H9 (cell line): ENCODE data around the gene EXD2. TPM values are rescaled to one million over a fixed set of nuclear protein-coding genes. Genes with fewer than 3 reads are reported as not detected.

ENCODE experiments used
- DNase-seq: peaks from one replicate; pipeline ENCODE4 v3.0.0-alpha.2; 2017
- H2AFZ ChIP-seq: one replicate; pipeline ENCODE4 v1.6.1; 2013; ENCODE audit warnings: mild to moderate bottlenecking, low read length, control low read depth, moderate library complexity
- H2AK5ac ChIP-seq: 2 replicates; pipeline ENCODE4 v1.6.1; 2013; ENCODE audit warnings: low read length, control low read depth, mixed read lengths; ENCODE audit not compliant: insufficient read length
- H2BK120ac ChIP-seq: one replicate; pipeline ENCODE4 v1.6.1; 2013; ENCODE audit warnings: low read depth, mild to moderate bottlenecking, low read length, control low read depth, inconsistent platforms; ENCODE audit not compliant: poor library complexity, severe bottlenecking
- H2BK12ac ChIP-seq: 2 replicates; pipeline ENCODE4 v1.6.1; 2013; ENCODE audit warnings: low read length, control low read depth, mixed read lengths, low read depth; ENCODE audit not compliant: insufficient read length
- H2BK15ac ChIP-seq: 2 replicates; pipeline ENCODE4 v1.6.1; 2013; ENCODE audit warnings: low read depth, low read length, control low read depth
- H2BK20ac ChIP-seq: one replicate; pipeline ENCODE4 v1.6.1; 2013; ENCODE audit warnings: low read depth, mild to moderate bottlenecking, low read length, control low read depth, inconsistent platforms; ENCODE audit not compliant: poor library complexity, severe bottlenecking
- H2BK5ac ChIP-seq: 2 replicates; pipeline ENCODE4 v1.6.1; 2013; ENCODE audit warnings: low read length, control low read depth, mixed read lengths; ENCODE audit not compliant: insufficient read length
- H3K14ac ChIP-seq: 2 replicates; pipeline ENCODE4 v1.6.1; 2013; ENCODE audit warnings: low read length, control low read depth; ENCODE audit not compliant: insufficient read depth
- H3K18ac ChIP-seq: 2 replicates; pipeline ENCODE4 v1.6.1; 2013; ENCODE audit warnings: low read depth, mild to moderate bottlenecking, mixed read lengths, low read length, control low read depth; ENCODE audit not compliant: insufficient read length
- H3K23ac ChIP-seq: 2 replicates; pipeline ENCODE4 v1.6.1; 2013; ENCODE audit warnings: low read length, control low read depth, mixed read lengths, low read depth; ENCODE audit not compliant: insufficient read length
- H3K23me2 ChIP-seq: 2 replicates; pipeline ENCODE4 v1.6.1; 2013; ENCODE audit warnings: low read depth, mild to moderate bottlenecking, mixed read lengths, low read length, control low read depth; ENCODE audit not compliant: insufficient read length, poor library complexity, severe bottlenecking
- H3K27ac ChIP-seq: 2 replicates; pipeline ENCODE4 v1.5.1; 2013; ENCODE audit warnings: low read length, control low read depth, mixed read lengths, low read depth; ENCODE audit not compliant: insufficient read length
- H3K27me3 ChIP-seq: 2 replicates; pipeline ENCODE4 v1.6.1; 2013; ENCODE audit warnings: low read length, control low read depth, inconsistent platforms; ENCODE audit not compliant: insufficient read depth
- H3K4ac ChIP-seq: 2 replicates; pipeline ENCODE4 v1.6.1; 2013; ENCODE audit warnings: low read depth, mild to moderate bottlenecking, control low read depth, inconsistent platforms, low read length, moderate library complexity
- H3K4me1 ChIP-seq: 2 replicates; pipeline ENCODE4 v1.6.1; 2013; ENCODE audit warnings: low read length, control low read depth, inconsistent platforms; ENCODE audit not compliant: insufficient read depth
- H3K4me2 ChIP-seq: 2 replicates; pipeline ENCODE4 v1.6.1; 2013; ENCODE audit warnings: low read length, control low read depth, mixed read lengths; ENCODE audit not compliant: insufficient read length, insufficient read depth
- H3K56ac ChIP-seq: 2 replicates; pipeline ENCODE4 v1.6.1; 2013; ENCODE audit warnings: low read depth, mild to moderate bottlenecking, mixed read lengths, low read length, control low read depth; ENCODE audit not compliant: insufficient read length
- H3K79me1 ChIP-seq: 2 replicates; pipeline ENCODE4 v1.6.1; 2013; ENCODE audit warnings: low read depth, mild to moderate bottlenecking, moderate library complexity, low read length, control low read depth, inconsistent platforms; ENCODE audit not compliant: insufficient read depth, poor library complexity, severe bottlenecking
- H3K79me2 ChIP-seq: 2 replicates; pipeline ENCODE4 v1.6.1; 2013; ENCODE audit warnings: low read length, control low read depth, inconsistent platforms; ENCODE audit not compliant: insufficient read depth
- H3K9ac ChIP-seq: 2 replicates; pipeline ENCODE4 v1.6.1; 2013; ENCODE audit warnings: low read length, control low read depth, mixed read lengths; ENCODE audit not compliant: insufficient read length; ENCODE audit errors: extremely low read depth
- H3K9me3 ChIP-seq: one replicate; pipeline ENCODE4 v1.6.1; 2013; ENCODE audit warnings: low read depth, low read length, inconsistent platforms; ENCODE audit not compliant: control insufficient read depth
- H3T11ph ChIP-seq: one replicate; pipeline ENCODE4 v1.6.1; 2013; ENCODE audit warnings: mild to moderate bottlenecking, low read length, control low read depth, inconsistent platforms
- H4K20me1 ChIP-seq: one replicate; pipeline ENCODE4 v1.6.1; 2013; ENCODE audit not compliant: control insufficient read depth, insufficient read length, insufficient read depth
- H4K5ac ChIP-seq: 2 replicates; pipeline ENCODE4 v1.6.1; 2013; ENCODE audit warnings: low read depth, mild to moderate bottlenecking, mixed read lengths, low read length, control low read depth; ENCODE audit not compliant: insufficient read length
- H4K8ac ChIP-seq: replicated peaks from 2 replicates; pipeline ENCODE4 v1.6.1; 2013; ENCODE audit warnings: low read length, control low read depth, mixed read lengths, low read depth; ENCODE audit not compliant: insufficient read length
- H4K91ac ChIP-seq: 2 replicates; pipeline ENCODE4 v1.6.1; 2013; ENCODE audit warnings: low read depth, mild to moderate bottlenecking, moderate library complexity, mixed read lengths, low read length, control low read depth; ENCODE audit not compliant: insufficient read length
- H3K27ac Mint-ChIP-seq, 3 experiments: 2 replicates in 2 of 3; 3 replicates in 1 of 3; pipeline ENCODE4 v1.8.0; 2020 to 2021; ENCODE audit warnings: mixed read lengths in 3 of 3, mild to moderate bottlenecking in 1 of 3, moderate library complexity in 1 of 3
- H3K27me3 Mint-ChIP-seq: 2 replicates; pipeline ENCODE4 v1.8.0; 2021; ENCODE audit warnings: low read depth, mild to moderate bottlenecking, moderate library complexity, mixed read lengths
- H3K36me3 Mint-ChIP-seq, 3 experiments: 2 replicates in 2 of 3; 3 replicates in 1 of 3; pipeline ENCODE4 v1.8.0; 2020 to 2021; ENCODE audit warnings: low read depth in 3 of 3, mixed read lengths in 3 of 3; ENCODE audit not compliant: insufficient read depth in 1 of 3
- H3K4me1 Mint-ChIP-seq, 2 experiments: 2 replicates each; pipeline ENCODE4 v1.8.0; 2020; ENCODE audit warnings: mixed read lengths in 2 of 2
- H3K4me3 Mint-ChIP-seq, 2 experiments: 2 replicates in 1 of 2; 3 replicates in 1 of 2; pipeline ENCODE4 v1.8.0; 2020 to 2021; ENCODE audit warnings: mild to moderate bottlenecking in 2 of 2, mixed read lengths in 2 of 2, moderate library complexity in 1 of 2
- H3K9me3 Mint-ChIP-seq, 2 experiments: 2 replicates in 1 of 2; 3 replicates in 1 of 2; pipeline ENCODE4 v1.8.0; 2020; ENCODE audit warnings: mild to moderate bottlenecking in 2 of 2, mixed read lengths in 2 of 2, moderate library complexity in 1 of 2
- WGBS: extraction: QIAGEN DNeasy Blood & Tissue Kit; methylation state at CpG from one replicate; pipeline ENCODE4 v1.1.7; 2013; ENCODE audit warnings: missing lambda C conversion rate, low lambda C conversion rate, mixed read lengths; ENCODE audit not compliant: insufficient read length; ENCODE audit errors: extremely low coverage; 5-methylcytosine and 5-hydroxymethylcytosine counted together
- total RNA-seq: library from RNA; stranded (reverse); gene quantifications from 2 replicates; pipeline ENCODE4 v1.2.1, GENCODE V29; 2021
- TF ChIP-seq, protein P1 (sequence below): fragments of 200-600 bp; sonication (generic); conservative IDR thresholded peaks from 3 replicates; pipeline ENCODE4 v1.8.0; 2021; ENCODE audit warnings: antibody characterized with exemption, mild to moderate bottlenecking

EXD2 gene
- total RNA-seq, 1 experiment from 2014 or later: 19.6 TPM

GRCh38 chr14:69267492-69267891, 76.2 kb downstream of the EXD2 start:
- Histone ChIP-seq H3K4me2 (no peak overlapping the region), H3K9me3 (no peaks in the 10 kb centered on the region), H3K4me1 (no peaks in the 10 kb centered on the region), H2BK15ac (no peak overlapping the region), H2BK12ac (no peak overlapping the region), H2BK5ac (no peak overlapping the region), H3K27me3 (0 out of 2 replicates have a peak, but pooled peaks cover 2% of the 10 kb centered on the region), H4K5ac (no peak overlapping the region), H4K20me1 (no peaks in the 10 kb centered on the region), H3T11ph (no peak overlapping the region), H3K23ac (no peak overlapping the region), H4K8ac (no peak overlapping the region), H3K4ac (no peak overlapping the region), H4K91ac (no peak overlapping the region), H2BK20ac (no peak overlapping the region), H3K27ac (no peak overlapping the region), H3K18ac (no peak overlapping the region), H3K9ac (no peak overlapping the region), H3K56ac (no peak overlapping the region), H2AK5ac (no peak overlapping the region), H2AFZ (no peak overlapping the region), H3K14ac (no peak overlapping the region; the same call in 1 of the 2 replicates), H3K79me2 (no peaks in the 10 kb centered on the region), H2BK120ac (no peak overlapping the region), H3K79me1 (no peaks in the 10 kb centered on the region), H3K23me2 (no peaks in the 10 kb centered on the region)
- H3K27me3 Mint-ChIP-seq: peaks cover 14% of the 10 kb centered on the region
- no peak for DNase-seq
- no peak overlapping the region; a peak in 1 of 7 replicates for H3K27ac Mint-ChIP-seq
- H3K9me3 Mint-ChIP-seq: no peaks in the 10 kb centered on the region
- peaks cover 2 to 7% of the 10 kb centered on the region in 2 experiments for H3K4me1 Mint-ChIP-seq
- no peak overlapping the region for H3K4me3 Mint-ChIP-seq
- TF ChIP-seq, protein P1, sequence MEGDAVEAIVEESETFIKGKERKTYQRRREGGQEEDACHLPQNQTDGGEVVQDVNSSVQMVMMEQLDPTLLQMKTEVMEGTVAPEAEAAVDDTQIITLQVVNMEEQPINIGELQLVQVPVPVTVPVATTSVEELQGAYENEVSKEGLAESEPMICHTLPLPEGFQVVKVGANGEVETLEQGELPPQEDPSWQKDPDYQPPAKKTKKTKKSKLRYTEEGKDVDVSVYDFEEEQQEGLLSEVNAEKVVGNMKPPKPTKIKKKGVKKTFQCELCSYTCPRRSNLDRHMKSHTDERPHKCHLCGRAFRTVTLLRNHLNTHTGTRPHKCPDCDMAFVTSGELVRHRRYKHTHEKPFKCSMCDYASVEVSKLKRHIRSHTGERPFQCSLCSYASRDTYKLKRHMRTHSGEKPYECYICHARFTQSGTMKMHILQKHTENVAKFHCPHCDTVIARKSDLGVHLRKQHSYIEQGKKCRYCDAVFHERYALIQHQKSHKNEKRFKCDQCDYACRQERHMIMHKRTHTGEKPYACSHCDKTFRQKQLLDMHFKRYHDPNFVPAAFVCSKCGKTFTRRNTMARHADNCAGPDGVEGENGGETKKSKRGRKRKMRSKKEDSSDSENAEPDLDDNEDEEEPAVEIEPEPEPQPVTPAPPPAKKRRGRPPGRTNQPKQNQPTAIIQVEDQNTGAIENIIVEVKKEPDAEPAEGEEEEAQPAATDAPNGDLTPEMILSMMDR: no peak
- no peaks in the 10 kb centered on the region for H3K36me3 Mint-ChIP-seq
- WGBS: no CpG with 5 or more reads among the region's 4 CpGs
